Measurements from ENCODE around the gene RBM20.

DNA sequence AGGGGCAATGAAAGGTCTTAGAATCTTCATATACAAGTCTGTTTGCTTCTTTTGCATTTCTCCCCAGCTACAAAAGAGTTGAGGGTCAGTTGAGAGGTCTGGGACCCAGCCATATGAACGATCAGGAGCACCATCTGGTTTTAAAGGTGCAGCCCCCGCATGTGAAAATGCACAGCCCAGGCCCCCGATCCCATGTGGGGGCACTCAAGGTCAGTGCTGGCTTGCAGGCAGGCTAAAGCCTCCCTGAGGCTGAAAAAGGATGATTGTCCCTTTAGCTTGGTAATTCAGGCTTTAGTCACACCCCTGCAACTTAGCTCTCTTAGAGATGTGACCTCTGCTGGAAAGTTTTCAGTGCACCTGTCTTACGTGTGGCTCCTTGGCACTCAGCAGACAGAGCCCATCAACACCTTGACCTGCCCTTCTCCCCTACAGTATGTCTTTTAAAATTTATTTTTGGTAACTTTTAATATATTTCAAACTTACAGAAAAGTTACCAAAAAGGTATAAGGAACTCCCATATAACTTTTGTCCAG, 147.5 kb downstream of the RBM20 start:
- TF ChIP-seq, protein P1, sequence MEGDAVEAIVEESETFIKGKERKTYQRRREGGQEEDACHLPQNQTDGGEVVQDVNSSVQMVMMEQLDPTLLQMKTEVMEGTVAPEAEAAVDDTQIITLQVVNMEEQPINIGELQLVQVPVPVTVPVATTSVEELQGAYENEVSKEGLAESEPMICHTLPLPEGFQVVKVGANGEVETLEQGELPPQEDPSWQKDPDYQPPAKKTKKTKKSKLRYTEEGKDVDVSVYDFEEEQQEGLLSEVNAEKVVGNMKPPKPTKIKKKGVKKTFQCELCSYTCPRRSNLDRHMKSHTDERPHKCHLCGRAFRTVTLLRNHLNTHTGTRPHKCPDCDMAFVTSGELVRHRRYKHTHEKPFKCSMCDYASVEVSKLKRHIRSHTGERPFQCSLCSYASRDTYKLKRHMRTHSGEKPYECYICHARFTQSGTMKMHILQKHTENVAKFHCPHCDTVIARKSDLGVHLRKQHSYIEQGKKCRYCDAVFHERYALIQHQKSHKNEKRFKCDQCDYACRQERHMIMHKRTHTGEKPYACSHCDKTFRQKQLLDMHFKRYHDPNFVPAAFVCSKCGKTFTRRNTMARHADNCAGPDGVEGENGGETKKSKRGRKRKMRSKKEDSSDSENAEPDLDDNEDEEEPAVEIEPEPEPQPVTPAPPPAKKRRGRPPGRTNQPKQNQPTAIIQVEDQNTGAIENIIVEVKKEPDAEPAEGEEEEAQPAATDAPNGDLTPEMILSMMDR (IDR thresholded peaks at IDR 0.05), result no peak
- TF ChIP-seq POLR2A (IDR thresholded peaks at IDR 0.05) (no peak), POLR2AphosphoS5 (IDR thresholded peaks at IDR 0.05) (no peak)

All from sigmoid colon (tissue), 4 donors.